Measurements from ENCODE around the gene SLC22A1. TPM values are rescaled to one million over a fixed set of nuclear protein-coding genes. Genes with fewer than 3 reads are reported as not detected.

The SLC22A1 gene
- total RNA-seq, 1 donor from 2014 or later, result 2.4 TPM

- Mint-ChIP-seq H3K4me3 (ENCODE audit: low read depth) (no peak overlapping the region), H3K4me1 (ENCODE audit: low read depth) (peaks cover 8% of the 10 kb centered on the region), H3K9me3 (ENCODE audit: low read depth) (peaks cover 3% of the 10 kb centered on the region), H3K27ac (no peak overlapping the region), H3K27me3 (no peaks in the 10 kb centered on the region), H3K36me3 (ENCODE audit: insufficient read depth) (peaks cover 26% of the 10 kb centered on the region)
- TF ChIP-seq CTCF (IDR thresholded peaks at IDR 0.05; ENCODE audit: unreplicated experiment), result no peak
- no peak for DNase-seq (ENCODE audit: low spot score, unreplicated experiment)
Measured at GRCh38 chr6:160116411-160116810, 5.2 kb upstream of the SLC22A1 start.

DNA sequence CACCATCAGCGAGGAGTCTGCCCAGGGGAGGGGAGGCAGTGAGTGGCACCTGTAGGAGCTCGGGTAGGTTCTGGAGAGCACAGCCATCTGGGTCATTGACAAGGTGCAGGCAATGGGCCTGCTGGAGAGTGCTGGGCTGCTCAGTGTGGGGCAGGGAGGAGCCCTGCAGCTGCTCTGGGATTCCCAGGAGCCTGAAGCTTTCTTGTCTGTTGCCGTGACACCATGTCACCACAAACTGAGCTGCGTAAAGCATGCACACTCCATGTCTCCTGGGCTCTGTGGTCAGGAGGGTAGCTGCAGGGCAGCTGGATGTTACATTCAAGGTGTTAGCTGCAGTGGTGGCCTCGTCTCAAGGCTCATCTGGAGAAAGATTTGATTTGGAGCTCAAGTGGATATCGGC, 4.5 kb upstream of the SLC22A1 start:
- Mint-ChIP-seq H3K36me3 (ENCODE audit: insufficient read depth) (peaks cover 27% of the 10 kb centered on the region), H3K27ac (no peak overlapping the region), H3K27me3 (no peaks in the 10 kb centered on the region), H3K9me3 (ENCODE audit: low read depth) (peaks cover 3% of the 10 kb centered on the region), H3K4me1 (ENCODE audit: low read depth) (peaks cover 8% of the 10 kb centered on the region), H3K4me3 (ENCODE audit: low read depth) (no peak overlapping the region)
- no peak for DNase-seq (ENCODE audit: low spot score, unreplicated experiment)
- no peak for TF ChIP-seq CTCF (IDR thresholded peaks at IDR 0.05; ENCODE audit: unreplicated experiment)

- TF ChIP-seq CTCF (IDR thresholded peaks at IDR 0.05; ENCODE audit: unreplicated experiment), result no peak
- peaks cover 2% of the 10 kb centered on the region for H3K9me3 Mint-ChIP-seq (ENCODE audit: low read depth)
- H3K27me3 Mint-ChIP-seq, result no peaks in the 10 kb centered on the region
- DNase-seq (ENCODE audit: low spot score, unreplicated experiment), result no peak
- H3K36me3 Mint-ChIP-seq (ENCODE audit: insufficient read depth), result peaks cover 18% of the 10 kb centered on the region
- H3K27ac Mint-ChIP-seq, result no peak overlapping the region
- H3K4me1 Mint-ChIP-seq (ENCODE audit: low read depth), result peaks cover 8% of the 10 kb centered on the region
- no peak overlapping the region for H3K4me3 Mint-ChIP-seq (ENCODE audit: low read depth)
Measured at GRCh38 chr6:160118620-160119229, 2.9 kb upstream of the SLC22A1 start.

DNA sequence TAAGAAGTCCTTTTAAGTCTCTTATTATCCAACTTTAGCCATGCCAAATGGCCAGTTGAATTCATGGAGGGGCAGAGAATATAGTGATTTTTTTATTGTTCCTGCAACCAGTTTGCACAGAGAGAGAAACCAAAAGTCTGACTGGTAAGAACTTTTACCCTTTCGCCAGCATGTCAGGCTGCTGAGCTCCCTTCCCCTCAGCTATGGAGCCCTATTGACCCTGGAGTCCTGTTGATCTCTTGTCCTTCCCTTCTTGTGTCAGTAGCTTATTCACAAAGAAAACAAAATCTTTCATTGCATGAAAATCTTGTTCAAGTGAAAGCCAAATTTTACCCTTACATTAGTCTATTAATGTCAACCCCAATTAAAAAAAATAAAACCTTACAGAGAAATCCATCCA, 1.5 kb upstream of the SLC22A1 start:
- Mint-ChIP-seq H3K36me3 (ENCODE audit: insufficient read depth) (peaks cover 23% of the 10 kb centered on the region), H3K9me3 (ENCODE audit: low read depth) (no peaks in the 10 kb centered on the region), H3K4me1 (ENCODE audit: low read depth) (peaks cover 8% of the 10 kb centered on the region), H3K27me3 (no peaks in the 10 kb centered on the region), H3K27ac (no peak overlapping the region), H3K4me3 (ENCODE audit: low read depth) (no peak overlapping the region)
- no peak for TF ChIP-seq CTCF (IDR thresholded peaks at IDR 0.05; ENCODE audit: unreplicated experiment)
- DNase-seq (ENCODE audit: low spot score, unreplicated experiment), result no peak

GRCh38 chr6:160121981-160122380, 366 bp downstream of the SLC22A1 start:
- no peak for TF ChIP-seq CTCF (IDR thresholded peaks at IDR 0.05; ENCODE audit: unreplicated experiment)
- Mint-ChIP-seq H3K27ac (no peak overlapping the region), H3K27me3 (no peaks in the 10 kb centered on the region), H3K9me3 (ENCODE audit: low read depth) (no peaks in the 10 kb centered on the region), H3K4me1 (ENCODE audit: low read depth) (peaks cover 8% of the 10 kb centered on the region), H3K36me3 (ENCODE audit: insufficient read depth) (peaks cover 20% of the 10 kb centered on the region), H3K4me3 (ENCODE audit: low read depth) (no peak overlapping the region)
- no peak for DNase-seq (ENCODE audit: low spot score, unreplicated experiment)
